Fibroblast of lung (primary cell): ENCODE results near the gene TAS2R38. TPM values are rescaled to one million over a fixed set of nuclear protein-coding genes. Genes with fewer than 3 reads are reported as not detected.

ENCODE experiments used
- DNase-seq, 2 donors: peaks; one replicate each; pipeline versions ENCODE4 v3.0.0 to v3.0.0-alpha.2; 2010; ENCODE audit warnings: low read depth in 2 of 2
- H2AFZ ChIP-seq: 2 replicates; pipeline ENCODE4 v1.5.1; 2012; ENCODE audit warnings: low read length, control low read depth, inconsistent platforms
- H3K27ac ChIP-seq: 2 replicates; pipeline ENCODE4 v1.5.1; 2011; ENCODE audit warnings: low read length, control low read depth; ENCODE audit not compliant: insufficient read depth
- H3K27me3 ChIP-seq: 2 replicates; pipeline ENCODE4 v1.5.1; 2011; ENCODE audit warnings: mild to moderate bottlenecking, low read length; ENCODE audit not compliant: control insufficient read depth, insufficient read depth
- H3K36me3 ChIP-seq: 2 replicates; pipeline ENCODE4 v1.5.1; 2011; ENCODE audit warnings: low read length; ENCODE audit not compliant: control insufficient read depth, insufficient read depth
- H3K4me1 ChIP-seq: 2 replicates; pipeline ENCODE4 v1.5.1; 2011; ENCODE audit warnings: low read length; ENCODE audit not compliant: control insufficient read depth, insufficient read depth; ENCODE audit errors: extremely low read depth
- H3K4me2 ChIP-seq: 2 replicates; pipeline ENCODE4 v1.5.1; 2011; ENCODE audit warnings: low read length, control low read depth; ENCODE audit not compliant: insufficient read depth; ENCODE audit errors: extremely low read depth
- H3K4me3 ChIP-seq, 4 experiments: fragments of 200-600 bp in 1 of 4; sonication (generic) in 1 of 4; replicated peaks in 1 of 4; 2 replicates each; pipeline ENCODE4 v1.5.1; 2011 to 2016; ENCODE audit warnings: low read length in 4 of 4, low read depth in 3 of 4, mild to moderate bottlenecking in 3 of 4, control low read depth in 2 of 4, inconsistent platforms in 1 of 4, mixed read lengths in 1 of 4; ENCODE audit not compliant: insufficient read depth in 1 of 4; ENCODE audit errors: control extremely low read depth in 1 of 4
- H3K79me2 ChIP-seq: 2 replicates; pipeline ENCODE4 v1.5.1; 2012; ENCODE audit warnings: mild to moderate bottlenecking, low read length, inconsistent platforms; ENCODE audit not compliant: control insufficient read depth, insufficient read depth
- H3K9ac ChIP-seq: 2 replicates; pipeline ENCODE4 v1.5.1; 2011; ENCODE audit warnings: mild to moderate bottlenecking, low read length, control low read depth; ENCODE audit not compliant: insufficient read depth
- H3K9me3 ChIP-seq: 2 replicates; pipeline ENCODE4 v1.5.1; 2012; ENCODE audit warnings: low read depth, low read length; ENCODE audit not compliant: control insufficient read depth, insufficient read depth
- H4K20me1 ChIP-seq: 2 replicates; pipeline ENCODE4 v1.5.1; 2011; ENCODE audit warnings: low read length; ENCODE audit not compliant: control insufficient read depth, insufficient read depth; ENCODE audit errors: extremely low read depth
- EZH2 ChIP-seq: IDR thresholded peaks from 2 replicates; pipeline ENCODE4 v1.5.1; 2012; ENCODE audit warnings: low read length, control low read depth, mild to moderate bottlenecking; ENCODE audit errors: missing control alignments
- polyA plus RNA-seq, 2 donors: library from polyadenylated mRNA; depleted of rRNA in 1 of 2; stranded (reverse) in 1 of 2; unstranded in 1 of 2; fragments of >200 nt; gene quantifications; 2 replicates each; pipeline ENCODE4 v1.2.1, GENCODE V29; 2011 to 2012; ENCODE audit warnings: missing spikeins in 1 of 2
- total RNA-seq: library from RNA; depleted of rRNA; stranded (reverse); fragments of >200 nt; gene quantifications from 2 replicates; pipeline ENCODE4 v1.2.1, GENCODE V29; 2014
- TF ChIP-seq, protein P1 (sequence below), 2 donors: IDR thresholded peaks in 1 of 2; conservative IDR thresholded peaks in 1 of 2; 1 replicate in 1 of 2; 2 replicates in 1 of 2; pipeline ENCODE4 v1.5.1; 2011 to 2012; ENCODE audit warnings: low read length in 2 of 2, control low read depth in 1 of 2, inconsistent platforms in 1 of 2, low read depth in 1 of 2, mild to moderate bottlenecking in 1 of 2

Gene TAS2R38
- total and polyA plus RNA-seq, 2 donors (not counting 1 experiment from before 2014, with no cell fraction given): not detected

DNA sequence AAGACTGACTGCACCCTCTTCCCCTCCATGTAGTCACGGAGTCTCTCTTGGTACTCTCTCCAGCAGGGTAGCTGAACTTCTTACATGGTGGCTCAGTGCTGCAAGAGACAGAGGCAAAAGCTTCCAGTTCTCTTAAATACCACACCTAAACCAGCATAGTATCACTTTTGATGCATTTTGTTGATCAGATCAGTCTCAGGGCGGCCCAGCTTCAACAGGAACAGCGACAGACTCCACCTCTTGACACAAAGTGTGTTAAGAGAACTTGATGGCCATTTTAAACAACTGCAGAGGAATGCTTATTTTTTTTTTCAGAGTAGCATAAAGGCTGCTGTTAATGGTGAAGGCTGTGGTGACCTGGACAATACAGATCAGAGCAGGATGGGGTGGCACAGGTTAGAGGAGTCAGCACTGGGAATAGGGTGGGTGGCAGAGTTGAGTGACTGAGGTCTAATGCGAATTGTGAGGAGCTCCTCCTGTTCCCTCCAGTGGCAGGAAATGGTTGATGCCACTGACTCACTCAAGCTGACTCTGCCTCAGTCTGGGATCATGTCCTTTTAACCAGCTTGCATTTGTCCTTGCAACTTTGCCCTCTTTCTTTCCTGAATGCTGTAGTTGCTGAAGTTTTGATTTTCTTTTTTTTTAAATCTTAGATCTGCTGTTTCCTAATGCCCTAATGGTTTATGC, 39.4 kb upstream of the TAS2R38 start:
- TF ChIP-seq, protein P1, sequence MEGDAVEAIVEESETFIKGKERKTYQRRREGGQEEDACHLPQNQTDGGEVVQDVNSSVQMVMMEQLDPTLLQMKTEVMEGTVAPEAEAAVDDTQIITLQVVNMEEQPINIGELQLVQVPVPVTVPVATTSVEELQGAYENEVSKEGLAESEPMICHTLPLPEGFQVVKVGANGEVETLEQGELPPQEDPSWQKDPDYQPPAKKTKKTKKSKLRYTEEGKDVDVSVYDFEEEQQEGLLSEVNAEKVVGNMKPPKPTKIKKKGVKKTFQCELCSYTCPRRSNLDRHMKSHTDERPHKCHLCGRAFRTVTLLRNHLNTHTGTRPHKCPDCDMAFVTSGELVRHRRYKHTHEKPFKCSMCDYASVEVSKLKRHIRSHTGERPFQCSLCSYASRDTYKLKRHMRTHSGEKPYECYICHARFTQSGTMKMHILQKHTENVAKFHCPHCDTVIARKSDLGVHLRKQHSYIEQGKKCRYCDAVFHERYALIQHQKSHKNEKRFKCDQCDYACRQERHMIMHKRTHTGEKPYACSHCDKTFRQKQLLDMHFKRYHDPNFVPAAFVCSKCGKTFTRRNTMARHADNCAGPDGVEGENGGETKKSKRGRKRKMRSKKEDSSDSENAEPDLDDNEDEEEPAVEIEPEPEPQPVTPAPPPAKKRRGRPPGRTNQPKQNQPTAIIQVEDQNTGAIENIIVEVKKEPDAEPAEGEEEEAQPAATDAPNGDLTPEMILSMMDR (conservative IDR thresholded peaks at IDR 0.05 in 1 of 2, IDR thresholded peaks at IDR 0.05 in 1 of 2; ENCODE audit: low read depth in 1 of 2, low read length in 2 of 2): no peak
- no peak for TF ChIP-seq EZH2
- Histone ChIP-seq H3K9ac (no peak overlapping the region), H3K4me2 (no peak overlapping the region), H4K20me1 (no peaks in the 10 kb centered on the region), H3K27ac (no peak overlapping the region), H3K27me3 (no peaks in the 10 kb centered on the region), H3K79me2 (no peaks in the 10 kb centered on the region), H2AFZ (no peak overlapping the region), H3K4me1 (no peaks in the 10 kb centered on the region), H3K4me3 (no peak overlapping the region), H3K36me3 (no peaks in the 10 kb centered on the region), H3K9me3 (no peaks in the 10 kb centered on the region)
- peak in 1 of 2 donors; percentile 14 for DNase-seq

- H3K4me3 ChIP-seq: no peak overlapping the region
Observed at GRCh38 chr7:142010952-142011548, 37.5 kb upstream of the TAS2R38 start.

GRCh38 chr7:142009187-142009586, 35.6 kb upstream of the TAS2R38 start:
- no peaks in the 10 kb centered on the region for H3K4me1 ChIP-seq
- H3K36me3 ChIP-seq: no peaks in the 10 kb centered on the region
- no peaks in the 10 kb centered on the region for H3K79me2 ChIP-seq
- no peak overlapping the region for H3K27ac ChIP-seq
- no peak overlapping the region for H3K4me3 ChIP-seq
- no peak for TF ChIP-seq EZH2
- H4K20me1 ChIP-seq: no peaks in the 10 kb centered on the region
- no peak overlapping the region for H3K4me2 ChIP-seq
- no peaks in the 10 kb centered on the region for H3K9me3 ChIP-seq
- no peak overlapping the region for H3K9ac ChIP-seq
- DNase-seq: no peak
- no peak overlapping the region for H2AFZ ChIP-seq
- H3K27me3 ChIP-seq: no peaks in the 10 kb centered on the region

More at GRCh38 chr7:142010952-142011548, 37.5 kb upstream of the TAS2R38 start:
- H3K27me3 ChIP-seq: no peaks in the 10 kb centered on the region
- H3K4me2 ChIP-seq: no peak overlapping the region
- no peaks in the 10 kb centered on the region for H3K79me2 ChIP-seq
- no peak for TF ChIP-seq EZH2
- TF ChIP-seq, protein P1 (conservative IDR thresholded peaks at IDR 0.05 in 1 of 2, IDR thresholded peaks at IDR 0.05 in 1 of 2; ENCODE audit: low read depth in 1 of 2, low read length in 2 of 2): no peak
- no peaks in the 10 kb centered on the region for H3K9me3 ChIP-seq
- no peak overlapping the region for H2AFZ ChIP-seq
- no peaks in the 10 kb centered on the region for H3K36me3 ChIP-seq
- no peak overlapping the region for H3K9ac ChIP-seq
- H3K27ac ChIP-seq: no peak overlapping the region
- H4K20me1 ChIP-seq: no peaks in the 10 kb centered on the region
- H3K4me1 ChIP-seq: no peaks in the 10 kb centered on the region
- no peak for DNase-seq
